ENCODE measurements around the gene CFAP97.

DNA sequence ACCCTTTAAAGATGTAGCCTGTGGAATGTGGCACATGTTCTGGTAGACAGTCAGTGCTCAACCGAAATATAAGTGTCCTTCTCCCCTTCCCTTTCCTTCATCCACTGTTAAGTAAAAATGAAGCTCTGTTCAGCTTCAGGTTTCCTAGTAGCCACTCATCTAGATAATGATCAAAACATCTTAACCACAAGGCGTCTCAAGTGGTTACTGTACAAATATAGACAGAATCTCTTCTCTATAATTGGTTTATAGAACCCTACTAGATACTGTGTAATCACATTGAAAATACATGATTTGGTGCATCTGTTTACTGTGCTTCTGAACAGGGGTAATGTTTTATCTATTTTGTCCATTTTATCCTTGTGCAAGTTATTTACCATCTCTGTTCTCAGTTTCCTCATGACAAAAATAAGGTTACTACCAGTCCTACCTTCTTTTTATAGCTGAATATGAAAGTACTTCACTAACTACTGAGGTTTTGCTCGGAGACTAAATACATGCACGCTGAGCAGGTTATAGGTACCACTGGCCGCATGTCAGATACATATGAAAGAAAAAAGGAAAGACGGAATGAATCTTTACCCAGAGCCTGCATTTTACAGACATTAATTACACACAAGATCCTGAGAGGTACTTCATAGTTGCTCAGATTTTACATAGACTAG is 81.0 kb downstream of the CFAP97 start:
- TF ChIP-seq POLR2AphosphoS5 (IDR thresholded peaks at IDR 0.05; ENCODE audit: borderline replicate concordance, low read depth, low read length) (no peak), EZH2 (IDR thresholded peaks at IDR 0.05) (no peak), FOXP2 (optimal IDR thresholded peaks at IDR 0.05; ENCODE audit: control extremely low read depth, extremely low read length, insufficient read depth) (no peak)
